ENCODE results near the gene RASSF8.

RASSF8 gene

GRCh38 chr12:25962932-25963525 is 4.5 kb downstream of the RASSF8 start:
- DNase-seq = no peak

- no peak for DNase-seq
Measured at GRCh38 chr12:25965682-25966081, 7.2 kb downstream of the RASSF8 start.

DNA sequence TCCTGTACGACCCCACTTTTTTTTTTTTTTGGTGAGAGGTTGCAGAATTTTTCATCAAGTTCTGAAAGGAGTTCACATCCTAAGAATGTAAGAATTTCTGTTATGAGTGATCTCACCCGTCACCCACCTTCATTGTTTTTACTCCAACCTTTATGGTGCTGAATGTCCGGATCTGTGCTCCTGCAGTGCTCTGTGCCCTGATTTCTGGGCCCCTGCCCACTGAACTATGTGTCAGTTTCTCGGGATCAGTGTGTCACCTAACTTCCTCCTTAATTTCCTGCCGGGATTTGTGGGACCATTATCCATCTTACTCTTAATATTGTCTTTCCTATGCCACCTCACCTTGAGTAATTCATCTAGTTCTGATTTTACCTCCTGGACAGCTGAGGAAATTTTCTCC is 11.6 kb downstream of the RASSF8 start:
- no peak for DNase-seq

DNA sequence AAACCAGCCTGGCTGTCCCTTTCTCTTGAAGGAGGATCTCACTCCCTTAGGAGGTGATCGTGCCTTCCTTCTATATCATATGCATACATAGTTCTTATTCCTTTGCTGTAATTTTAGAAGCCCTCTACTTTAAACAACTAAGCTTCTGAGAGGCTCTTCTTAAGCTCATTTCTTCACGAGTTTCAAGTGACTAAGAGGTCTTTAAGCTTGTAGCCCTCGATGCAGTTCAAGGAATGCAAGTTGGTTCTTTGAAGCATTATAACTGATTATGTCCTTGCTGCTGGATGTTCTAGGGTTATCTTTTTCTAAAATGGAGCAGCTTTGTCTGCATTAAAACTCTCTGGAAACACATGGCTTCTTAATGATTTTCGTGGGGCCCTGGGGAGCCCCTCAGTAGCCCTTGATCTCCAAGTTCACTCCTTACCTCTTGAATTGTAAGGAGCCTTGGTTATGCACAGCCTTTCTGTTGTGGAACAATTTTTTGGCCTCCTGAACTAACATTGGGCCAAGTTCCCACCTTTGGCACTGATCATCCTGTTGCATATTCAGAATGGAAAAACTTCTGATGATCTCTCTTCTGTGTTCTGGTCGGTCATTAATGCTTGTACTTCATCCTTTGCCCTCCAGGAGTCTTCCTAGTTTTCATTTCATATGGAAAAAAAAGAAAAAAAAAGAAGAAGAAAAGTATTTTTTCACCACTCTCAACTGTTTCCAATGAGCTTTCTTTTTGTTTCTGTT is 12.6 kb downstream of the RASSF8 start:
- DNase-seq = no peak

- DNase-seq = no peak
Measured at GRCh38 chr12:25971654-25972041, 13.2 kb downstream of the RASSF8 start.

DNA sequence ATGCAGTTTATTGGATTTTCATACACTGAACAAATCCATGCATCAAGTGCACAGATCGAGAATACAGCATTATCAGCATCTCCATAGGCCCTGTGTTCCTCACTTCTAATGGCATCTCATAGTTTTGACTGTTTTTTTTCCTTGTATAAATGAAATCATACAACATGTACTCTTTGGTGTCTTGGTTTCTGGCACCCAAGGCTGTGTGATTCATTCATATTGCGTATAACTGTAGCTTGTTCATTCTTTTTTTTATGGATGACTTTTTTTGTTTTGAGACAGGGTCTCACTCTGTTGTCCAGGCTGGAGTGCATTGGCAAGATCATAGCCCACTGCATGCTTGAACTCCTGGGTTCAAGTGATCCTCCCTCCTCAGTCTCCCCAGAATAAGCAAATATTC is 14.3 kb downstream of the RASSF8 start:
- no peak for DNase-seq

- no peak for DNase-seq
Measured at GRCh38 chr12:25975179-25975578, 16.7 kb downstream of the RASSF8 start.

DNA sequence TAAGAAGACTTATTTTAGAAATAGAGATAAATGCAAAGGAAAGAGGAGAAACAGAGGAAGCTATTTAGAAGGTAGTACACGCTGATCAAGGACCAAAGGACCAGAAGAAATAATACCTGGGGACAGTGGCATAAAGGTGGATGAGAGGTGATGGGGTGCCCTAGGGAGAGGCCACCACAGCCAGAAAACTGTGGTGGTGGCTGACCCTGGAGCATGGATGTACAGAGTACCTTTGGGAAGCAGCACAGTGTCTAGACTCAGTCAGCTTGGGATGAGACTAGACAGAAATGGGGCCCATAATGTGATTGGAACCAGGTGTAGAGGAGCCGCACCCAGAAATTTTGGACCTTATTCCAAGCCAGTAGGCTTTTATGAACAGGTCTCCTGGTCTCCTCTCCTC is 17.2 kb downstream of the RASSF8 start:
- DNase-seq = no peak

DNA sequence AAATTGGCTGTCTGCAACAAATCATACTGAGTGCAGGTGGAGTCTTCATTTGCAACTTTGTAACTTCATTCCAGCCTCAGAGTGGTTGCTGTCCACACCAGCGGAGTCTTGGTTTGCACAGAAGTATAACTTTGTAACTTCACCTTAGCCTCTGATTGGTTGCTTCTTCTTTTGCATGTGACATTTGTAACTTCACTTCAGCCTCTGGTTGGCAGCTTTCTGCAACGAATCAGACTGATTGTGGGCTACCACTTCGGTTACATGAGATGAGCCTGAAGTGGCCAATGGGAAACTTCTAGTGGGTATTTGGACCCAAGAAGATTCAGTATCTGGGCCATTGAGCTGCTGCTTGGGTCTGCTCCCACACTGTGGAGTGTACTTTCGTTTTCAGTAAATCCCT is 17.8 kb downstream of the RASSF8 start:
- no peak for DNase-seq

DNA sequence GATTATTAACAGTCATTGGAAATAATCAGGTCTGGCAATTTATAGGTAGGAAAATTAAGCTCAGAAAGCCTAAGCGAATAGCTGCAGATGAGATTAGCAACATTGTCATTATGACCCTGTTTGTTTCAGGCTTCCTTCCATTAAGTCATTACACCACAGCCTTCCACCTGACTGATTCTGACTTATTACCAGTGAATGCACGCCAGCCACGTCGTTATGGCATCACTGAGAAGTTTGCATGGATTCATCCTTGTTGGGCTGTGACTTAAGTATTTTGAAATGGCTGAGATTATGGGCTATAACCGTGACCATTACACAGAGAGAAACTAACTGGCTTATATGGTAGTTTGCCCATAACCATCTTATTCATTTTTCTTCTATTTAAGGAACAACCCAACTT is 18.6 kb downstream of the RASSF8 start:
- DNase-seq = no peak

DNA sequence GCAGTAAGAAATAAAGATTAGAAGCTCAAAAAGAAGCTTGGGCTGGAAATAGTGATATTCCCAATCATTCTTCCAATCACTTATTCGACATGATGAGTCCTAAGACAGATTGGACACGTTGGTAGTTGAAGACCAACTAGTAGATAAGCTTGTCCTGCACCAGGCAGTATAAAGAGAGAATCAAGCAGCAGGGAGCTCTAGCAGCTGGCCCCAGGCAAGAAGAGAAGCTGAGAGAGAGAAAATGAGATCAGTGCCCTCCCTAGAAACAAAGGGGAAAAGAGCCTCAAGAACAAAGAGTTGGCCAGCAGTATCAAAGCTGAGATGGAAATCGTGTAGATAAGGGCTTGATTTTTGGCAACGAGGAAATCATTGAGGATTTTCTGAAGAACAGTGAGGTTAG is 20.6 kb downstream of the RASSF8 start:
- no peak for DNase-seq

GRCh38 chr12:25979563-25979962 is 21.1 kb downstream of the RASSF8 start:
- DNase-seq = no peak

- no peak for DNase-seq
Measured at GRCh38 chr12:25980035-25980434, 21.6 kb downstream of the RASSF8 start.

DNA sequence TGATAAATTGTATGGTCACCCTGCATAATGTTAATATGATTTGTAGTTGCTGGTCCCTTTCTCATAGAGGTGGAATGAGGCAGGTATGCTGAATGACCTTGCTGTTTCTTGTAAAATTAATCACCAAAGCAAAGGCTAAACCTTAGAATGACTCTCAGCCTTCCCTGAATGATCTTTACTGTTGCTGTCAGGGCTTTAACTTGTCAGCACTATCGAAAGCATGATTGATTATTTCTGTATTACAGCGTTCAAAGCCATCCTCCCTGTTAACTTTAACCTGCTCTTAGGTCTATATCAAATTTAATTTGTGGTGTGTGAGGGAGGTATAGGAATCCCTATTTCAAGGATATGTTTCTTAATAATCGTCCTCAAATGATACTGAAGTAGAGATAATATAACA is 23.1 kb downstream of the RASSF8 start:
- no peak for DNase-seq

- DNase-seq = no peak
Measured at GRCh38 chr12:25982416-25982815, 23.9 kb downstream of the RASSF8 start.

DNA sequence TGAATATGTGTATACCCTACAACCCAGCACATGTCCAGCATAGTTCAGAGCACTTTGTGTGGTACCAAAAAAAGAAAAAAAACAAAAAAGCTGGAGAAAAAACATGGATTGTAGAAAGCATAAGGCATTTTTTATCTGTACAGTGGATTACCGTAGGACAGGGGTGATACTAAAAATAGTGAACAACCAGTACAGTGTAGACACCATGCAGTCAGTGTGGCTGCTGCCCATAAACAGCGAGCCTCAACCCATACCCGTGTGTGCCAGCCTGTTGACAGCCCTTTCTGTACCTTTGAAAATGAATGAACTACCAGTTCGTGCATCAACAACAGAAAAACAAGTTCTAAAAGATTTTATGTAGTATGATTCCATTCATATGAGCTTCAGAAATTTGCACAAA is 25.1 kb downstream of the RASSF8 start:
- no peak for DNase-seq

GRCh38 chr12:25984759-25985158 is 26.3 kb downstream of the RASSF8 start:
- DNase-seq = no peak

GRCh38 chr12:25985316-25986175 is 27.1 kb downstream of the RASSF8 start:
- DNase-seq = no peak

- no peak for DNase-seq
Measured at GRCh38 chr12:25986180-25986579, 27.7 kb downstream of the RASSF8 start.

GRCh38 chr12:25988505-25988904 is 30.0 kb downstream of the RASSF8 start:
- no peak for DNase-seq

DNA sequence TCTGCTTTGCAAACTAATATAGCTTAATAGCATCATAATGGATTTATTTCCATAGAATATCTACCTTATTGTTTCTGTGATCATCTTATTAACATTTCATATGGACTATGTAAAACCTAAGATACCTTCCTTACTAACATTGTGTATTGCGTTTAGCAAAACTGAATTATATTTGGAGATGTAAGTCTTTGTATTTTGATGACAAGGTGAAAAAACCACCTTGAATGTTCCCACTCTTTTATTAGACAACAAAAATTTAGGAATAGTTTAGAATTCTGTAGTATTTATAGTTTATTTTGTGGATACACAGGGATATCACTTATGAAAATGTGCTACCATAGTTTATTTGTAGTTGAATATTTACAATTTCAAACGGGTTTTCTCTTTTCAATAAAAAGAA is 32.0 kb downstream of the RASSF8 start:
- DNase-seq = no peak

DNA sequence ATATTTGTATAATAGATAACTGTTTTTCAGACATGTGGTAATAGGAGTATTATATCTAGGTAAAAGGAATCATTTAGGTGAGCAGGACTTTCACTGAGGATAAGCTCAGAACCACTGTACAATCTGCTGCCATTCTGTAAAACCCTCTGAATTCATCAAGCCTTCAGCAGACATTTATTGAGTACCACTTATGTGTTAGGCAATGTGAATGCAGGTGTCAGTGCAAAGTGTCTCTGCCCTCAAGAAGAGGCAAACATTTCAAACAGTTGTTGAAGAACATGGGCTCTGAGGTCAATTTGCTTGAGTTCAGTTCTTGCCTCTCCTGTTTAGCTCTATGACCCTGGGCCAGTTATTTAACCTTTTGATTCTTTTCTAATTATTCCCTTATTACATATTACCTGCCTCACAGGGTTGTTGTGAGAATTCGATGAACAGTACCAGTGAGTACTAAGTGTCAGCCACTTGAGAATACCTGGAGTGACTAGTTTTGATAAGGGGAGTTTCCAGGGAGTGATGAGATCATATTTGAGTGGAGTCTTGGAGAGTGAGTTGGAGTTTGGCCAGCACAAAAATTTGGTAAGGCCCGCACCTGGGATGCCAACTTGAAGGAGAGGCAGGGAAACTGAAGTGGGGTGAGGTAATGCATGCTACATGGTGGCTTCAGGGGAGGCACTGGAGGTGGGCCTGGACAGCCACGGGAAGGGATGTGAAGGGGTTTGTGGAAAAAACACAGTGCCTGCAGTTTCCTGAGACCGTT is 33.7 kb downstream of the RASSF8 start:
- no peak for DNase-seq

All from CD4-positive, alpha-beta T cell treated with Interleukin-10 for 1 hour (primary cell).